GM18909 (cell line): ENCODE results near the gene PTPRJ.
A peak's percentile ranks its signal among the peaks of the same experiment; 100 is the strongest.
"Not testable (repeated sequence)": the region's sequence is repeated elsewhere in the genome, so short reads cannot be mapped to it uniquely, and the experiment has no call there.

Experiments used
- ATAC-seq: cut with Tn5 transposase; IDR thresholded peaks from one replicate; pipeline ENCODE4 v1.9.1; 2021; ENCODE audit warnings: mild to moderate bottlenecking; ENCODE audit not compliant: unreplicated experiment, poor library complexity

The PTPRJ gene

DNA sequence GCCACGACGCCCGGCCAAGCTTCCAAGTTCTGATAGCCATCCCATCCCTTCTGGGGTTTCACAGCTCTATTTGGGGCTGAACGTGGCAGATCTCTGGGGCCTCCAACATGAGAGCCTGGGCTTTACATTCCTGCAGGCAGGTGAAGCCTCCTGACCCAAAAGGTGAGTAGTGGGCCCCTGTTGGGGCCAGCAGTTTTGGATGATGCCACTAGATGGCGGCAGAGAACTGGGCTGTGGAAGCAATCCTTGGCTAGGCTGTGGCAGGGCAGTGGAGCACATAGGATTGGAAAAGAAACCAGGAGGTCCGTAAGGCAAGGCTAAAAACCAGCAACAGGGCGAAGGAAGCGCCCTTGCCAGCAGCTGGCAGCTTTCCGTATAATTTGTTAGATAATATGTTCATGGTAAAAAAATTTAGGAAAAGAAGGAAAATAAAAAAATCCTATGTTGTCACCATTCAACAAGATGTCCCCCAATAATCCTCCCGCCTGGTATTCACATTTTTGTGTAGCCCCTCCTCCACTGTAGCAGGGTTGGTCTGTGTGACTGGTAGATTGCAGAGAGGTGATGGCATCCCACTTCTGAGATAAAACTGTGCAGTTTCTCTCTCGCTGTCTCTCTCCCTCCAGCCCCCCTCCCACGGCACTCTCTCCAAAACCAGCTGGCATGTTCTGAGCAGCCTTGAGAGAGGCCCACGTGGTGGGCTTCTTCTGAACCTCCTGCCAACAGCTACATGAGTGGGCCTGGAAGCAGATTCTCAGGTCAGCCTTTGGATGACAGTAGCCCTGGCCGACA, 192.7 kb downstream of the PTPRJ start:
- ATAC-seq = peak; percentile 80

DNA sequence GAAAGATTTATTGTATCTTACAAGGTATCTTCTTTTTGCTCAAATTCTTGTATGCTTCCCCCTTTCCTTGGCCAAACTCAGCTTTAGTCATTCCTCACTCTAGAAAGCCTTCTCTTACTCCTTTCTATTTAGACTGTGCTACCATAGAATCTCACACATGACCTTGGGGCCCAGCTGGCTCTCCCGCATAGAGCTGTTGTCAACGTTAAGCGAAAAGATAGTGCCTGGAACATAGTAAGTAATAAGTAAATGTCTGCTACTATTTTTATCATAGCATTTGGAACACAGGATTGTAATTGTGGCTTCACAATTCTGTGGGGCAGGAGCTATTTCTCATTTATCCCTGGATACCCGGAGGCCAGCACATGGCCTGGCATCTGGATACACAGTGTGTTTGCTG, 197.3 kb downstream of the PTPRJ start:
- no peak for ATAC-seq

DNA sequence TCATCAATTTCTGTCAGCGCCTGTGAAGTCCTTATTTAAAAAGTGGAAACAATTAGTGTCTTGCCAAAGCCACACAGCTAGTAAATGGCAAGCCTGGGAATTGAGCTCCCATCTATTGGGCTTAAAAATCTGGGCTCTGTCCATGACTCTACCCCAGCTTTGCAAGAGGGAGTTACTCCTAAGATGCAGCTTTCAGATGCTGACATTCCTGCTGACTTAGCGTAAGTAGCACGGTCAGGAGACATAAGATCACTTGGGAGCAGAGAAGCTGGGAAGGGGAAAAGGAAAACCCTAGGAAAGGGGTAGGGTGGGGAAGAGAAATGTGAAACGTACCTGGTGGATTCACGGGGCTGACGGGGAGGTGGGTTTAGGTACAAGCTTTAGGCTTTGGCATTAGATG, 200.3 kb downstream of the PTPRJ start:
- no peak for ATAC-seq

DNA sequence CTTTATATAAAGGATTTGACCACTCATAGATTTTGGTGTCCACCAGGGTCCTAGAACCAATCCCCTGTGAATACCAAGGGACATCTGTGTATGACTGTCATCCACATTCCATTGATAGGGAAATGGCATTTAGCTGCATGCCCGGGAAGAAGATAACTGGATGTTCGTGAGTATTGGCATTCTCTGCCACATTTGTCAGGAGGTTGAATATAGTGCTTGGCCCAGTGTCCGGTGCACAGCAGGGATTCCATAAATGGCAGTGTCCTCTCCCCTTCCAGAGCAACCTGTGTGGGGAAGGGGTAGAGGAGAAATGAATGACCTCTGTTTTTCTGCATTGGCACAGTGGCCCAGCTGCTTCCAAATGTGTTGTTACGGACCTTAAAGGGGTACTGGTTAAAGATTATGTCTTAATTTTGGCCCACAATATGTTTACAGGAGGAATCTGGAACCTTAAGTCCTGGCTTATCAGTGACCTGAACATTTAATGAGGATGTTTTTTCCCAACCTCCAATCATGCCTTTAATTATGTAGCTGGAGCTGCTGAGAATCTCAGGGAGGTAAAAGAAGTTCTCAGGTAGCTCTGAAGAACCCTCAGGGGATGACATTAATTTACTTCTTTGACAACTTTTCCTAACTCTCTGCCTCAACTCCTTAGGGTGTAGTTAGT, 202.6 kb downstream of the PTPRJ start:
- no peak for ATAC-seq

DNA sequence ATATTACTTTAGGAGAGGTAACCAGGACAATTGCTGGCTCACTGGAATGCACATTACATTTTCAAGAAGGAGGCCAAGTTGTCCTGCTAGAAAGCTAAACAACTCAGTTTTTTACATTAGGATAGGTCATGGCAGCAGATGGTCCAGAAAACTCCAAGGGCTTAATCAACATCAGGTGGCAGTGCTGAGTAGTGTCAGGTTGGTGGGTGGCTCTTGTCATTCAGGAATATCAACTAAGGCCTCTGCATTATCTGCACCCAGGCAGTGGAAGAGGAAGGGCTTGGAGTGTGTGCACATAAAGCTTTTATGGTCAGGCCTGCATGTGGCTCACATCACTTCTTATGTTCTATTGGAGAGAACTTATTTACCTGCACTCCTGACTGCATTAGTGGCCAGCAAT, 204.1 kb downstream of the PTPRJ start:
- ATAC-seq = no peak

DNA sequence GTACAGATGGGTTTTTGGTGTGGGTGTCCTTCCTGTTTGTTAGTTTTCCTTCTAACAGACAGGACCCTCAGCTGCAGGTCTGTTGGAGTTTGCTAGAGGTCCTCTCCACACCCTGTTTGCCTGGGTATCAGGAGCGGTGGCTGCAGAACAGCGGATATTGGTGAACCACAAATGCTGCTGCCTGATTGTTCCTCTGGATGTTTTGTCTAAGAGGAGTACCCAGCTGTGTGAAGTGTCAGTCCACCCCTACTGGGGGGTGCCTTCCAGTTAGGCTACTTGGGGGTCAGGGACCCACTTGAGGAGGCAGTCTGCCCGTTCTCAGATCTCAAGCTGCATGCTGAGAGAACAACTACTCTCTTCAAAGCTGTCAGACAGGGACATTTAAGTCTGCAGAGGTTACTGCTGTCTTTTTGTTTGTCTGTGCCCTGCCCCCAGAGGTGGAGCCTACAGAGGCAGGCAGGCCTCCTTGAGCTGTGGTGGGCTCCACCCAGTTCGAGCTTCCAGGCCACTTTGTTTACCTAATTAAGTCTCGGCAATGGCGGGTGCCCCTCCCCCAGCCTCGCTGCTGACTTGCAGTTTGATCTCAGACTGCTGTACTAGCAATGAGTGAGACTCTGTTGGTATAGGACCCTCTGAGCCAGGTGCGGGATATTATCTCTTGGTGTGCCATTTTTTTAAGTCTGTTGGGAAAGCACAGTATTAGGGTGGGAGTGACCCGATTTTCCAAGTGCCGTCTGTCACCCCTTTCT, 210.7 kb downstream of the PTPRJ start:
- ATAC-seq = not testable (repeated sequence)

DNA sequence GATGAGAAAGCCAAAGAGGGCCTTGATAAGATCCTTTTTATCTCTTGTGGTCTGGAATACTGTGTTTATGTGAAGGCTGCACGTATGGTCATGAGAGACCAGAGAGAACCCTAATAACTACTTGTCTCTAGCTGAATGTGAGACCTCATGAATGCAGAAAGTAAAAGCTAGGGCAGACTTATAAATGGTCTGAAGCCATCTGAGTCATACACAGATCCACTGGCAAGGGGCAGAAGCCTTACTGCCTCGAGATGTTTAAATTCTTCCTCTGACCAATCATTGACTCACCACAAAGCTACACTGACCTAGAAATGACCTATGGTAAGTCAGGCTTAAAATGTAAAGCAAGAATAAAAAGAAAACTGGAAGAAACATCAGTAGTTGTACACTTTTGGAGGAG, 213.5 kb downstream of the PTPRJ start:
- no peak for ATAC-seq

DNA sequence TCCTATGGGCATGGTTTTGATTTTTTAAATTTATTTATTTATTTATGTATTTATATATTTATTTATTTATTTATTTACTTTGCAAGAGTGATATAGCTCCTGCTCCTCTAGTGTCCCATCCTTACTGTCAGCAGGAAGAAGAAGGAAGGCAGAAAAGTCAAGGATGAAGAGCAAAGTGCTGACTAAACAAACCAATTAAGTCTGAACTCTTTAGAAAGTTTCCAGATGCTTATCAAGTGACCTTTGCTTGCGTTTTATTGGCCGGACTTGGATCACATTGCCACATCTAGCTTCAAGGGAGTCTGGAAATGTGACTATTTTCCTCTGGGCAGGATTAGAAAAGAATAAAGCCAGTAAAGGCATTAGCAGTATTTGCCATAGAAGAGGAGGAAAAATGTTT, 227.5 kb downstream of the PTPRJ start:
- no peak for ATAC-seq

DNA sequence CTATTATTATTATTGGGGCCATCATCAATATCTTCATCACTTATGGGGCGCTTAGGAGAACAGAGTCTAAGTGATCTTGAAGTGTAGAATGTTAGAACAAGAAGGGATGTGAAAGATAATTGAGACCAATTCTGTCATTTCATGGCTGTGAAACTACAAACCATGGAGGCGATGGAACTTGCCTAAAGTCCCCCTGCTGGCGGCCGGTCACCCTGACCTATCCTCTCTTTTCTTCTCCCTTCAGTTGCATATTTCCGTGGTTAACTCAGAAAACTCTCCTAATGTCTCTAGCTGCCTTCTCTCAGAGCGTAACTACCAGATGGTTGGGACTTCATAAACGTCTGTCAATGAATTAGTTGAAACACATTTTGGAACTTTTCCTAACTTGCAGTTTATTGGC, 229.7 kb downstream of the PTPRJ start:
- ATAC-seq = no peak

DNA sequence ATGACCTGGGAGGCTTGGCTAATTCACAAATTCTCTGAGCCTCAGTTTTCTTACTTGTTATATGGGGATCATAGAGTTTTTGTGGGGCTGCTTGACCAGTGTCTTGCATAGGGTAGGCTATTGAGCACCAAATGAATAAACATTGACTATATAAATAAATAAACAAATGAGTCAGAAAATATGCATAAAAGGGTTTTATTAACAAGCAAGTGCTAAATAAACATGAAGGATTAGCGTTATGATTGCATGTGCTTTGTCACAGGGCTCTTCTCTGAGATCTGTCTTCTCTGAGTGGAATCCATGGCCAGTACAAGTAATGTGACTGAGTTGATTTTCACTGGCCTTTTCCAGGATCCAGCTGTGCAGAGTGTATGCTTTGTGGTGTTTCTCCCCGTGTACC, 236.2 kb downstream of the PTPRJ start, which contains the start of gene OR4B1:
Gene OR4B1, plus strand, starts transcription at position 301 of the 400 bp plus-strand sequence. Its CDS starts 0 bp downstream, at position 301.
- no peak for ATAC-seq
